Cardiac fibroblast (primary cell): ENCODE results near the gene PCGF2.

ENCODE experiments used
- DNase-seq, 2 donors: peaks; one replicate each; pipeline versions ENCODE4 v3.0.0 to v3.0.0-alpha.2; 2010; ENCODE audit warnings: low read depth in 2 of 2
- H3K4me3 ChIP-seq, 2 donors: replicated peaks in 1 of 2; 1 replicate in 1 of 2; 2 replicates in 1 of 2; pipeline ENCODE4 v1.5.1; 2011; ENCODE audit warnings: low read depth in 2 of 2, low read length in 2 of 2, mild to moderate bottlenecking in 2 of 2, moderate library complexity in 1 of 2
- CTCF ChIP-seq: IDR thresholded peaks from one replicate; pipeline ENCODE4 v1.5.1; 2011; ENCODE audit warnings: low read depth, mild to moderate bottlenecking, low read length, inconsistent platforms

Gene PCGF2

DNA sequence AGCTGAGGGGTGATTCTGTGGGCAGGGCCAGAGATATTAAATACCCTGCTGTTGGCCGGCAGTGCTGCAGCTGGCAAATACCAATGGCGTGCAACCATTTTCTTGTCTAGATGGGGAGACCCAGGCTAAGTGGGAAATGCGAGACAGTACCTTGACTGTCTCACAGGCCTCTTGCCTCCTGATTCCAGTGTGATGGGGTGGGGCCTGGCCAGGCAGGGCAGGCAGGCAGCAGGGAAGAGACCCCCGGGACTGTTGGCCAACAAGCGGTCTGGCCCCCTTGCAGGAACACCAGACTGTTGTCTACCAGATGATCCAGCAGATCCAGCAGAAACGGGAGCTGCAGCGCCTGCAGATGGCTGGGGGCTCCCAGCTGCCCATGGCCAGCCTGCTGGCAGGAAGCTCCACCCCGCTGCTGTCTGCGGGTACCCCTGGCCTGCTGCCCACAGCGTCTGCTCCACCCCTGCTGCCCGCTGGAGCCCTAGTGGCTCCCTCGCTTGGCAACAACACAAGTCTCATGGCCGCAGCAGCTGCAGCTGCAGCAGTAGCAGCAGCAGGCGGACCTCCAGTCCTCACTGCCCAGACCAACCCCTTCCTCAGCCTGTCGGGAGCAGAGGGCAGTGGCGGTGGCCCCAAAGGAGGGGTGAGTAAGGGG is 23.7 kb downstream of the PCGF2 start:
- no peak for DNase-seq
- TF ChIP-seq CTCF: no peak
- no peak overlapping the region for H3K4me3 ChIP-seq

- H3K4me3 ChIP-seq: no peak overlapping the region
- DNase-seq: no peak
- TF ChIP-seq CTCF: no peak
Observed at GRCh38 chr17:38721802-38722201, 26.3 kb downstream of the PCGF2 start.

GRCh38 chr17:38720941-38721340 is 27.2 kb downstream of the PCGF2 start:
- no peak for DNase-seq
- no peak overlapping the region for H3K4me3 ChIP-seq
- TF ChIP-seq CTCF: no peak

DNA sequence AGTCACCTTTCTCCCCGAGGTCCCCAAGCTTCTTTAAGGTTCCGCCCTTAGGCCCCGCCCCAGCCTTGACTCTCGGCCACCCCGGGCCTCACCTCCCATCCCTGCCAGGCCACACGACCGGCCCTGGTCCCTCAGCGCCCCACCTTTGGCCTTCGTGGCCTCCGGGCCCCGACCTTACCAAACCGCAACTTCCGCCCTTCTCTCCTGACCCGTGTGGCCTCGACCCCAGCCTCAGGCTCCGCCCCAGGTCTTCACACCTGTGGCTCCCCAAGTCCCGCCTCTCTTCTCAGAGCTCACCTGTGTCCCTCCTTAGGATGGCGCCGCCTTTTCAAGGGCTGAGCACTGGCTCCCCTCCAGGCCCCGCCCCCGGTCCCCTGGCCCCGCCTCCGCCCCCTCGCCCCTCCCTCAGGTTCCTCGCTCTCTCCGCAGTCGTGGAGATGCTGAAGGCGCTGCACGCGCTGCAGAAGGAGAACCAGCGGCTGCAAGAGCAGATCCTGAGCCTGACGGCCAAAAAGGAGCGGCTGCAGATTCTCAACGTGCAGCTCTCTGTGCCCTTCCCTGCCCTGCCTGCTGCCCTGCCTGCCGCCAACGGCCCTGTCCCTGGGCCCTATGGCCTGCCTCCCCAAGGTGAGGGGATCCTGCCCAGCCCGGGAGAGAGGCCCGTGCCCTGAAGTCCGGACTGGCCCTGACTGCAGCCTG is 28.0 kb downstream of the PCGF2 start:
- no peak for TF ChIP-seq CTCF
- no peak for DNase-seq
- H3K4me3 ChIP-seq: no peak overlapping the region

GRCh38 chr17:38719289-38719942 is 28.7 kb downstream of the PCGF2 start:
- DNase-seq: no peak
- no peak for TF ChIP-seq CTCF
- no peak overlapping the region for H3K4me3 ChIP-seq

DNA sequence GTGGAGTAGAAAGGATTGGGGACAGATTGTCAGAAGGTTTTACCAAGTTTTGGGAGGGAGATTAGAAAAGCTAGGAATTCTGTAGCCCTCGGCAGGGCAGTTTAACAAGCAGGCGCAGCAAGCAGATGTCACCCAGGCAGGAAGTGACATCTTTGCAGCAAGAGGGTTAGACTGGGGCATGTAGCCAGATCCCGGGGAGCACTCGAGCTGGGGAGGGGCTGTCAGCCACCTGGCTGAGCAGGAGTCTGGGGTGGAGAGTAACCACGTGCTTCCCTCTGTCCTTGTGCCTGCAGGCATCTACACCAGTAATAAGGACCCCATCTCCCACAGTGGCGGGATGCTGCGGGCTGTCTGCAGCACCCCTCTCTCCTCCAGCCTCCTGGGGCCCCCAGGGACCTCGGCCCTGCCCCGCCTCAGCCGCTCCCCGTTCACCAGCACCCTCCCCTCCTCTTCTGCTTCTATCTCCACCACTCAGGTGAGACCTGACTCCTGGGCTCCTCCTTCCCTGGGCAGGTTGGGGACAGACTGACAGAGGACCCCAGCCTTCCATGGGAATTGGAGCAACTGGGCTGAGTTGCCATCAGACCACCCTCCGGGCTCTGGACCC is 30.9 kb downstream of the PCGF2 start:
- DNase-seq: no peak
- H3K4me3 ChIP-seq: no peak overlapping the region
- no peak for TF ChIP-seq CTCF
